Astrocyte of the cerebellum (primary cell): ENCODE results near the gene TTLL8.

Experiments used
- DNase-seq: peaks from one replicate; pipeline ENCODE4 v3.0.0-alpha.2; 2011; ENCODE audit warnings: low read depth
- H3K4me3 ChIP-seq: 2 replicates; pipeline ENCODE4 v1.5.1; 2011; ENCODE audit warnings: mild to moderate bottlenecking, low read depth, low read length, moderate library complexity
- in situ Hi-C: cut with HindIII; loops from 2 replicates; pipeline ENCODE4 v1.10.0; 2017; ENCODE audit warnings: low sequenced_read_pairs
- TF ChIP-seq, protein P1 (sequence below): IDR thresholded peaks from 2 replicates; pipeline ENCODE4 v1.5.1; 2012; ENCODE audit warnings: low read length, low read depth, moderate library complexity, mild to moderate bottlenecking; ENCODE audit errors: missing control alignments

The TTLL8 gene

DNA sequence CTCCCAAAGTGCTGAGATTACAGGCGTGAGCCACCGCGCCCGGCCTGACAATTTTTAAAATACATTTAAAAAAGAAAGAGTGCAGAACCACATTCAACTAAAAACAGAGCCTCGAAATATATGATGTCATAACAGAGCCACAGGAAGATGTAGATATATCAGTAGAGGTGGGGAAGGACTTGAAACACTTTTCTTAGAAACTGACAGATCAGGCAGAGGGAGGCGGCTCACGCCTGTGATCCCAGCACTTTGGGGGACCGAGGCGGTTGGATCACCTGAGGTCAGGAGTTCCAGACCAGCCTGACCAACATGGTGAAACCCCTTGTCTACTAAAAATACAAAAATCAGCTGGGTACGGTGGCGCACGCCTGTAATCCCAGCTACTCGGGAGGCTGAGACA is 20.1 kb upstream of the TTLL8 start:
- TF ChIP-seq, protein P1, sequence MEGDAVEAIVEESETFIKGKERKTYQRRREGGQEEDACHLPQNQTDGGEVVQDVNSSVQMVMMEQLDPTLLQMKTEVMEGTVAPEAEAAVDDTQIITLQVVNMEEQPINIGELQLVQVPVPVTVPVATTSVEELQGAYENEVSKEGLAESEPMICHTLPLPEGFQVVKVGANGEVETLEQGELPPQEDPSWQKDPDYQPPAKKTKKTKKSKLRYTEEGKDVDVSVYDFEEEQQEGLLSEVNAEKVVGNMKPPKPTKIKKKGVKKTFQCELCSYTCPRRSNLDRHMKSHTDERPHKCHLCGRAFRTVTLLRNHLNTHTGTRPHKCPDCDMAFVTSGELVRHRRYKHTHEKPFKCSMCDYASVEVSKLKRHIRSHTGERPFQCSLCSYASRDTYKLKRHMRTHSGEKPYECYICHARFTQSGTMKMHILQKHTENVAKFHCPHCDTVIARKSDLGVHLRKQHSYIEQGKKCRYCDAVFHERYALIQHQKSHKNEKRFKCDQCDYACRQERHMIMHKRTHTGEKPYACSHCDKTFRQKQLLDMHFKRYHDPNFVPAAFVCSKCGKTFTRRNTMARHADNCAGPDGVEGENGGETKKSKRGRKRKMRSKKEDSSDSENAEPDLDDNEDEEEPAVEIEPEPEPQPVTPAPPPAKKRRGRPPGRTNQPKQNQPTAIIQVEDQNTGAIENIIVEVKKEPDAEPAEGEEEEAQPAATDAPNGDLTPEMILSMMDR: no peak
- DNase-seq: no peak
- H3K4me3 ChIP-seq: no peak overlapping the region
- in situ Hi-C loops: no loop called here

DNA sequence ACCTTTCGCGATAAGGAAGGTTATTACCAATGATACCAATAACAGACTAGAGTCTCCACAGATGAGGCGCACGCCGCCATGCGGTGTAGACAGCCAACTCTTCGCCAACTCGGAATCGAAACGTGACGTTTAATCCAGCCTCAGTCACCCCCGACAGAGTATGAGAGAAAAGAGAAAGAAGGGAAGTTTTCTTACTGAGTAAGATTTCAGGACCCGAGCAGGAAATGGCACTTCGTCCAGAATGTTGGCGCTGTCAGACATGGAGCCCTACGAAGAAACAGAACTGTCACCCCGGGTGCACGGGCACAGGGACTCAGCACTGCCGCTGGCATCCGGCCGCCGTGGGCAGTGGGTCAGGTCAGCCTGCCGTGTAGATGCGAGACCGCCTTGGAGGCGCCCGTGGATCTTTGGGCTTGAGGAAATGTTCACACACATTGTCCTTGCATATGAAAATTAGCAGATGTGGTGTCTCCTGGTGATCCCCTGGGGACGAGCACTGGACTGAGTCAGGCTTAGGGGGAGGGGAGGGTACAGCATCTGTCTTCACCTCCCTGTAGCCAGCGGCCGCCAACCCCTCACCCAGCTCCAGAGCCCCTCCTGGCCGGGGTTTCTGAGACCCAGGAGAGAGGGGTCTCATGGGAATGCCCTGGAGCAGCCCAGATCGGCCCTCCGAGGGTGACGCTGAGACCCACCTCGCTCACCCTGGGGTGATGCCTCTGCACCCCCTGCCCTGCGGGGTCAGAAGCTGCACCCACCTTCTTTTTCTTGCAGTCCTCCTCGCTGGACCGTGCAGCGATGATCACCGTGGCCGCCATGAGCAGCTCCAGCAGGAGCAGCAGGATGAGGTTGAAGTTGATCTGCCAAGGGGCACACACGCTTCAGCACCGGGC is 18.8 kb upstream of the TTLL8 start:
- TF ChIP-seq, protein P1: no peak
- in situ Hi-C loops: no loop called here
- DNase-seq: no peak
- no peak overlapping the region for H3K4me3 ChIP-seq

DNA sequence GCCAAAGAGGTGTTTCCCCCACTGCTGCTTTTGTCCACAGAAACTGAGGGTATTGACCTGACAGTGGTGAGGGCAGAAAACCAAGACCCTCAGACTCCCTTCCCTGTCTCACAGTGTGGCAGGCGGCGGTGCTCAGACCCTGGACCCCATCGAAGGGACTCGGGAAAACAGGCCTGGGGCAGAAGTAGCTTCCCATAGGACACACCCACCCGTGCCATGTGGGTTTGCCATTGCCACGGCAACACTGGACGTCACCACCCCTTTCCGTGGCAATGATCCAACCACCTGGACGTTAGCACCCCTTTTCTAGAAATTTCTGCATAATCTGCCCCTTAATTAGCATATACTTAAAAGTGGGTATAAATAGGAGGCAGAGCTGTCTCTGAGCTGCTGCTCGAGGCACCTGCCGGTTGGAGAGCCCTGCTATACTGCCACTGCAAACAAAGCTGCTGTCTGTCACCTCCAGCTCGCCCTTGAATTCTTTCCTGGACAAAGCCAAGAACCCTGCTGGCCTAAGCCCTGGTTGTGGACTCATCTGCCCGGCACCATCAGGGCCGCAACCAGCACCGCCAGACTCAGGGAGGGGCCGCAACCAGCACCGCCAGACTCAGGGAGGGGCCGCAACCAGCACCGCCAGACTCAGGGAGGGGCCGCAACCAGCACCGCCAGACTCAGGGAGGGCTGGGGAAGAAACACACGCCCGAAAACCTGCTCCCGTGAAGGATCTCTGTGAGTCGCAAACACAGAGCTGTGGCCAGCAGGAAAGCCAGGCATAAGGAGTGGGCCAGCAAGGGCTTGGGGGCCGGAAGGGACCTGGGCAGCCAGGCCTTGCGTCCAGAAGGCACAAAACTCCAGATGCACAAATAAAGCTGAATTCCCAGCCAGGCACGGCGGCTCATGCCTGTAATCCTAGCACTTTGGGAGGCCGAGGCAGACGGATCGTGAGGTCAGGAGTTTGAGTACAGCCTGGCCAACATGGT is 16.7 kb upstream of the TTLL8 start:
- TF ChIP-seq, protein P1: no peak
- no peak for DNase-seq
- no peak overlapping the region for H3K4me3 ChIP-seq
- in situ Hi-C loops: no loop called here

DNA sequence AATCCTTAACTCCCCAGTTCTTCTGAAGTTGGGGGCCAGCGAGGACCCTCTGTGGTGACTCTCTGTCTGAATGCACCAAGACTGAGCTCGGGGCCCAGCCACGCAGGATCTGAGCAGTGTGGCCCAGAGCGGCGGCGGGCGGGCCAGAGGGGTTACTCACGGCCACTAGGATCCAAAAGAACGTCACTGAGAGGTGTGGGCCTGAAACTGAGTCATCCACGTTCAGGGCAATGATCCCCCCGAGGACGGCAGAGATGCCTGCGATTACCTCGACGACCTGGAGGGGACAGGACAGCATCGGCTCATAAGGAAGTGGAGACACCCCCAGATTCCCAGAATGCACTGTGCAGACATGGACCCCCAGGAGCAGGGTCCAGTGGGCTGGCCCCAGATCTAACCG is 16.0 kb upstream of the TTLL8 start:
- H3K4me3 ChIP-seq: no peak overlapping the region
- in situ Hi-C loops: no loop called here
- no peak for DNase-seq
- TF ChIP-seq, protein P1: no peak

DNA sequence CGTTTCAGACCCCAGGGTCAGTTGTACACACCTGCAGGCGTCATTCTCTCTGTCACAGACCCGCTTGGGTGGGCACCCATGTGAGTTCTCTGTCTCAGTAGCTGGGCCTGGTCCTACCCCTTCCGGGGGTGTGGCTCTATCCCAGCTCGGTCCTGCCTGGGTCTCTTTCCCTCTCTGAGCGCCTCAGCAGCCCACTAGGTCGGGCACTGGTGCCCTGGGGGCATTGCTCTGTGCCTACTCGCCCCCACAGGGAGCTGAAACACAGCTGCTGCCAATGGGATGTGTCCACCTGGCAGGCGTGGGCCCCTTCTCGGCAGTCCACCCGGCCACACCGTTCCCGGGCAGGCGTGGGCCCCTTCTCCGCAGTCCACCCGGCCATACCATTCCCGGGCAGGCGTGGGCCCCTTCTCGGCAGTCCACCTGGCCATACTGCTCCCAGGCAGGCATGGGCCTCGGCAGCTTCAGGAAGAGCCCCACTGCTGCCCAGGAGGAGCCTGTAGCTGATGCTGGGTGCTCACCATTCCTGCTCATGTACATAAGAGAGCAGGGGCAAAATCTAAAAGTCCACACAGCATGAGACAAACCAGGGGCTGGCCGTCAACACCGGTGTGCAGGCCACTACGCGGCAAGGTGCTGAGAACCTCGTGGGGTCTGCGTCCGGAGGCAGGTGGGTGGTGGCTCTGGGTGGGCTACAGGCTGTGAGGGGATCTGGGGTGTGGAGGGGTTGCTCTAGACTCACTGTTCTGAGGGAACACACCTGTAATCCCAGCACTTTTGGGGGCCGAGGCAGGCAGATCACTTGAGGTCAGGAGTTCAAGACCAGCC is 14.8 kb upstream of the TTLL8 start:
- TF ChIP-seq, protein P1: no peak
- no peak overlapping the region for H3K4me3 ChIP-seq
- in situ Hi-C loops: no loop called here
- no peak for DNase-seq

DNA sequence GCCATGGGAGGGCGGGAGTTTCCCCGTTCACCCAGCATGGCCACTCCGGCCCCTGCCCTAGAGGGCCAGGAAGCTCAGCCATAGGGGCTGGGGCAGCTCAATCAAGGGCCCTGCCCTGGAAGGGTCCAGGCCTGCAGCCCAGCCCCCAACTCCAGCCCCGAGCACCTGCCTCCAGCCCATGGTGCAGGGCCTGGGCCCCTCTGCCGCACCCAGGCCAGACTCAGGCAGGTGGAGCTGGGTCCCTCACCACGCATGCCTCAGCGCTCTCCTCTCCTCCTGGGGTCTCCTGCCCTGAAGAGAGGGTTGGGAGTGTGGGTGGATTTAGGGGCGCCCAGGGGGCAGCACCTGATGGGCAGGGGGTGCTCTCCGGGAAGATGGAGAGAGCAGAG is 14.1 kb upstream of the TTLL8 start:
- in situ Hi-C loops: no loop called here
- TF ChIP-seq, protein P1: no peak
- H3K4me3 ChIP-seq: no peak overlapping the region
- no peak for DNase-seq
